Measurements from ENCODE around the gene TTC6. TPM values are rescaled to one million over a fixed set of nuclear protein-coding genes. Genes with fewer than 3 reads are reported as not detected.
A peak's percentile ranks its signal among the peaks of the same experiment; 100 is the strongest.

TTC6 gene
- polyA plus RNA-seq, 1 donor from 2014 or later = not detected

DNA sequence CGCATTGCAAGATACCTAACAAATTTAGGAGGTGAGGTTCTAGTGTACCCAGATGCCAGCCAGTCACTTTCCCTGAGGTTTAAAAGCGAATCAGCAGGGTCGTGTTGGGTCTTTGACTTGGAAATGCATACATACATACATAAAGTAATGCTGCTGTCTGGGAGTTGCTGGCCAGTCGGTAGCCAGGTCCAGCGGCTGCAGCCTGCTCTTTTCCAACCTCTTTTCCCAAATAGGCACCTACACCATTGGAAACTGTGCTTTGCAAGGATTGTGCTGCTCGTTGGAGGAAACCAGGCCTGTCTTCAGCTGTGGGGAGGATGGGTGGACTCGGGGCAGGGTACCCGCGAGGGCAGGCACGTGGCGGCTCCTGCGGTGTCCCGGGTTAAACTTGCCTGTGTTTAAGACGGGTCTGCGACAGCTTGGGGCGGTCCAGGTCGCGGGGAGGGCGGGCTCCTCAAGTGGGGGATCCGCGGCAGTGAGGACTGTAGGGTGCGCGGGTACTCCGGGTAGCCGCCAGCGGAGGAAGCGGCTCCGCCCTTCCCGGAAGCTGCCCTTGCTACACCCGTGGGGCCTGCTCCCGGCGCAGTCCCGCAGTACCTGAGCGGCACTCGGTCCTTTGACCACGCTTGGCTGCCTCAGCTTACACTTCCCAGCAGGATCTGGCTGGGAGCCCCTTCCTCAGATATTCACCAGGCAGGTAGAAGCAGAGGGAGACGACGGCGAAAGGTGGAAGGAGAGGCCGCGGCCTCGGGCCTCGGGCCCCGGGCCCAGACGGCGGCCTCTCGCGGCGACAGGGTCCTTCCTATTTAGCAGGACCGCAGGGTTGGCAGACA lies 2.7 kb downstream of the TTC6 start:
- Histone ChIP-seq H3K9me3 (ENCODE audit: low read length) (peaks cover 2% of the 10 kb centered on the region), H2AFZ (ENCODE audit: low read depth, low read length) (no peak overlapping the region), H3K4me2 (ENCODE audit: low read length) (no peak overlapping the region), H3F3A (ENCODE audit: insufficient read depth, low read length, poor library complexity, severe bottlenecking) (no peaks in the 10 kb centered on the region), H3K36me3 (ENCODE audit: insufficient read depth, low read length) (no peaks in the 10 kb centered on the region), H3K27ac (ENCODE audit: low read length) (no peak overlapping the region), H3K27me3 (ENCODE audit: insufficient read depth, low read depth, low read length) (peaks cover 99% of the 10 kb centered on the region), H3K4me3 (ENCODE audit: low read length) (no peak overlapping the region), H3K9me2 (ENCODE audit: insufficient read depth, low read length) (no peaks in the 10 kb centered on the region), H3K79me2 (replicated peaks; ENCODE audit: insufficient read depth, low read length) (no peaks in the 10 kb centered on the region), H4K20me1 (ENCODE audit: insufficient read depth) (no peaks in the 10 kb centered on the region), H3K9ac (ENCODE audit: low read length) (no peak overlapping the region)
- TF ChIP-seq EP300 (conservative IDR thresholded peaks at IDR 0.05; ENCODE audit: poor library complexity, severe bottlenecking) = no peak
- TF ChIP-seq POLR2AphosphoS5 (IDR thresholded peaks at IDR 0.05) = no peak
- TF ChIP-seq EZH2 (IDR thresholded peaks at IDR 0.05; ENCODE audit: borderline replicate concordance, insufficient read depth, low read length, poor library complexity, severe bottlenecking) = peak; percentile 45
- no peak for TF ChIP-seq SMC3 (conservative IDR thresholded peaks at IDR 0.05; ENCODE audit: poor library complexity)

GRCh38 chr14:37598747-37599506 lies 3.5 kb downstream of the TTC6 start:
- Histone ChIP-seq H3K9me2 (ENCODE audit: insufficient read depth, low read length) (no peaks in the 10 kb centered on the region), H3K9ac (ENCODE audit: low read length) (no peak overlapping the region), H3K4me2 (ENCODE audit: low read length) (no peak overlapping the region), H3K4me3 (ENCODE audit: low read length) (peak overlapping the region; percentile 45), H4K20me1 (ENCODE audit: insufficient read depth) (no peaks in the 10 kb centered on the region), H3K9me3 (ENCODE audit: low read length) (peaks cover 2% of the 10 kb centered on the region), H3K27me3 (ENCODE audit: insufficient read depth, low read depth, low read length) (peaks cover 98% of the 10 kb centered on the region), H3K79me2 (replicated peaks; ENCODE audit: insufficient read depth, low read length) (no peaks in the 10 kb centered on the region), H3K27ac (ENCODE audit: low read length) (no peak overlapping the region), H3K36me3 (ENCODE audit: insufficient read depth, low read length) (no peaks in the 10 kb centered on the region), H3F3A (ENCODE audit: insufficient read depth, low read length, poor library complexity, severe bottlenecking) (no peaks in the 10 kb centered on the region), H2AFZ (ENCODE audit: low read depth, low read length) (no peak overlapping the region)
- TF ChIP-seq RAD21 (conservative IDR thresholded peaks at IDR 0.05) = no peak
- peak; percentile 19 for TF ChIP-seq EZH2 (IDR thresholded peaks at IDR 0.05; ENCODE audit: borderline replicate concordance, insufficient read depth, low read length, poor library complexity, severe bottlenecking)
- TF ChIP-seq TAF1 (IDR thresholded peaks at IDR 0.05; ENCODE audit: low read depth) = no peak
- no peak for TF ChIP-seq MXI1 (conservative IDR thresholded peaks at IDR 0.05; ENCODE audit: poor library complexity, severe bottlenecking)

DNA sequence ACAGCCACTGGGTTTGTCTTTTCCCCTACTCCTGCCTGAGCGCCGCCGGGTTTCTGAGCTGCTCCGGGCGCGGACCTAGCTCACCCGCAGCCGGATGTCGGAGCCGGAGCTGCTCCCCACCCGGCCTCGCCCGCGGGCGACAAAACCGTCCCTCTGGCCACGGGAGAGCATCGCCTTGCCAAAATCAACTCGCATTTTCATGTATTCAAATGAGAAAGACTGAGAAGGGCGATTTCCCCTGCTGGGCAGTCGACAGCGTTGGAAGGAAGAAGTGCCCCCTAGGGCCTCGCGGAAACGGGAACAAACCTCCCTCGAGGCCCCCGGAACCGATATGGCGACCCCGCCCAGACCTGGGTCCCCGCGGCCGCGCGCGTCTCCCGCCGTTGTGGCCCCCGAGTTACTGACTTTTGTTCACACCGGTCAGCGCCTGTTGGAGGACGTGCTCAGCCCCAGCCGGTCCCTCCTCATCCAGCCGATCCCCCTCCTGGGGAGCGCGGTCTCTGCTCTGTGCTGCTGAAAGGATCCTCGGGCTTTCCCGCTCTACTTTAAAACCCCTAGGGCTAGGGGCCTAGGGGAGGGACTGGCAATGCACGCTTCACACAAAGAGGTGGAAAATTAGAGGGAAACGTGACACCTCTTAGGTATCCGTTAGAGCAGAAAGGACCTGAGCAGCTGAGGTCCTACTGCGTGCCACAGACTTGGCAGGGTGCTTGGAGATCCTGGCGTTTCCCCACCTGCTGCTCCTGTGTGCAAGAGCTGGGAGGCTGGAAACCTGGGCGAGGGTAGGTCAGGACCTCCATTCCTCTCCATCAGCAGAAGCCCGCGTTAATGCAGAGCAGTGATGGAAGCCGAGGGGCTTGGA lies 4.3 kb downstream of the TTC6 start:
- H3K4me3 ChIP-seq (ENCODE audit: low read length) = peak overlapping the region; percentile 45
- H3K79me2 ChIP-seq (replicated peaks; ENCODE audit: insufficient read depth, low read length) = no peaks in the 10 kb centered on the region
- no peaks in the 10 kb centered on the region for H3F3A ChIP-seq (ENCODE audit: insufficient read depth, low read length, poor library complexity, severe bottlenecking)
- H3K9me2 ChIP-seq (ENCODE audit: insufficient read depth, low read length) = no peaks in the 10 kb centered on the region
- H3K9me3 ChIP-seq (ENCODE audit: low read length) = peaks cover 2% of the 10 kb centered on the region
- no peak overlapping the region for H2AFZ ChIP-seq (ENCODE audit: low read depth, low read length)
- TF ChIP-seq RAD21 (conservative IDR thresholded peaks at IDR 0.05) (no peak), EZH2 (IDR thresholded peaks at IDR 0.05; ENCODE audit: borderline replicate concordance, insufficient read depth, low read length, poor library complexity, severe bottlenecking) (peak; percentile 20), REST (IDR thresholded peaks at IDR 0.05; ENCODE audit: borderline replicate concordance) (no peak), CTCF (IDR thresholded peaks at IDR 0.05; ENCODE audit: poor library complexity, severe bottlenecking) (no peak), TAF1 (IDR thresholded peaks at IDR 0.05; ENCODE audit: low read depth) (no peak), SMC3 (conservative IDR thresholded peaks at IDR 0.05; ENCODE audit: poor library complexity) (no peak), MXI1 (conservative IDR thresholded peaks at IDR 0.05; ENCODE audit: poor library complexity, severe bottlenecking) (no peak), POLR2AphosphoS5 (IDR thresholded peaks at IDR 0.05) (peak; percentile 14), EP300 (conservative IDR thresholded peaks at IDR 0.05; ENCODE audit: poor library complexity, severe bottlenecking) (no peak)
- H4K20me1 ChIP-seq (ENCODE audit: insufficient read depth) = no peaks in the 10 kb centered on the region
- no peak overlapping the region for H3K27ac ChIP-seq (ENCODE audit: low read length)
- H3K4me2 ChIP-seq (ENCODE audit: low read length) = no peak overlapping the region
- H3K27me3 ChIP-seq (ENCODE audit: insufficient read depth, low read depth, low read length) = peaks cover 96% of the 10 kb centered on the region
- no peak overlapping the region for H3K9ac ChIP-seq (ENCODE audit: low read length)
- no peaks in the 10 kb centered on the region for H3K36me3 ChIP-seq (ENCODE audit: insufficient read depth, low read length)

All from neural cell (in vitro differentiated cells).